ELR (cell line): ENCODE results near the gene ALG2.

ENCODE experiments used
- DNase-seq: peaks from one replicate; pipeline ENCODE4 v3.0.0-alpha.2; 2015; ENCODE audit warnings: low read depth

ALG2 gene, protein sequence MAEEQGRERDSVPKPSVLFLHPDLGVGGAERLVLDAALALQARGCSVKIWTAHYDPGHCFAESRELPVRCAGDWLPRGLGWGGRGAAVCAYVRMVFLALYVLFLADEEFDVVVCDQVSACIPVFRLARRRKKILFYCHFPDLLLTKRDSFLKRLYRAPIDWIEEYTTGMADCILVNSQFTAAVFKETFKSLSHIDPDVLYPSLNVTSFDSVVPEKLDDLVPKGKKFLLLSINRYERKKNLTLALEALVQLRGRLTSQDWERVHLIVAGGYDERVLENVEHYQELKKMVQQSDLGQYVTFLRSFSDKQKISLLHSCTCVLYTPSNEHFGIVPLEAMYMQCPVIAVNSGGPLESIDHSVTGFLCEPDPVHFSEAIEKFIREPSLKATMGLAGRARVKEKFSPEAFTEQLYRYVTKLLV

DNA sequence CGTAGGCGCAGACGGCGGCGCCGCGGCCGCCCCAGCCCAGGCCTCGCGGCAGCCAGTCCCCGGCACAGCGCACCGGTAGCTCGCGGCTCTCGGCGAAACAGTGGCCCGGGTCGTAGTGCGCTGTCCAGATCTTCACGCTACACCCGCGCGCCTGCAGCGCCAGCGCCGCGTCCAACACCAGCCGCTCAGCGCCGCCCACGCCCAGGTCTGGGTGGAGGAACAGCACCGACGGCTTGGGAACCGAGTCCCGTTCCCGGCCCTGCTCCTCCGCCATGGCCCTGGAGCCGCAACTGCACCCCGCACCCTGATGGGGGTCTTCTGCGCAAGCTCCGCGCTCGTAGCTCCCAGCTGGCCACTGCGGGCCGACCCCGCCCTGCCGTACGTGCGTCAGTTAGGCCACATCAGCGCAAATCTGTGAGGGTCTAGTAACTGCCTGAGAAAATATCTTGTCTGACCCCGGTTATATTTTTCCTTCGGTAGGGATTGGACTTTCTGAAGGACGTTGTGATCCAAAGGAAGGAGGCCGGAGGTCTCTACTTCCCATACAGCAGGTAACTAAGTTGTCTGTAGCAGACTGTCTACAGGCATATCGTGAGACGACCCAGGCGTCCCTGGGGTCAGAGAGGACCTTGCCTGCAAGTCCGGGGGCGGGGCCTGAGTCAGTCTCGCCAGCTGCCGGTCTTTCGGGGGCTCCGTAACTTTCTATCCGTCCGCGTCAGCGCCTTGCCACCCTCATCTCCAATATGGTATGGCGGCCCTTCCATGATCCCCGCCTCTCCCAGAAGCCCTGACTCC is at the start of gene ALG2, which contains the start of gene SEC61B:
TSS of gene ALG2 (minus strand) at position 322 of the 795 bp plus-strand sequence. CDS start at position 274, 48 bp downstream.
TSS of gene SEC61B (plus strand) at position 662 of the 795 bp plus-strand sequence. CDS start at position 744, 82 bp downstream.
- DNase-seq: peak; percentile 97

DNA sequence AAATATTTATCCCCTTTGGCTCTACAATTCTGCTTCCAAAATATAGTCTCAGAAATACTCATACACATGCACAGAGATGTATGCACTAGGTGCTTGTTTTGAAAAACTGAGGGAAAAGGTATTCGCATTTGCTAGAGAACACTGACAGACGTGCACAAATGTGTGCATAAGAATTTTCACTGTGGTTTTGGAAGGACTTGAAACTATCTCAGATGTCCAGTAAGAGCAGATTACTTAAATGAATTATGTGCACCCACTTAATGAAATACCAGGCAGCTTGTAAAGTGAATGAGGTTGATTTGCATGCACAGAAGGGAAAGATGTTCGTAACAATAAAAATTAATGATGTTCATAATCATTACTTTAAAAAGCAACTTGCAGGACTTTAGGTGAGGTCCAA is 48.7 kb upstream of the ALG2 start:
- DNase-seq: no peak

DNA sequence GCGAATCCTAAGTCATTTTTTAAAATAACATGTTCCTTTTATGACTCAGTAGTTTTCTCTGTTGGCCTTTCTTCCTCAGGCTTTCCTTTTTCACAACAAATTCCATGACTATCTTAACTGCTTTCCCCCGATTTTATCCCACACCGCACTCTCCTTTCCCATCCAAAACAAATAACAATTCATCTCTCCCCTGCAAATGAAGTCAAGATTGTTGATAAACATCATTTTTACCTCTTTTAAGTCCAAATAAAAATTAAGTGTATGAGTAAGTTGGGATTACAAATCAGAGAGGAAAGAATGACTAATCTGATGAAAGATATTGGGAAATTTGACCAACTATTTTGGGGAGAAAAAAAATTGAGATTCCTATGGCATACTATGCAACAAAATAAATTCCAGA is 47.7 kb upstream of the ALG2 start:
- peak; percentile 57 for DNase-seq

DNA sequence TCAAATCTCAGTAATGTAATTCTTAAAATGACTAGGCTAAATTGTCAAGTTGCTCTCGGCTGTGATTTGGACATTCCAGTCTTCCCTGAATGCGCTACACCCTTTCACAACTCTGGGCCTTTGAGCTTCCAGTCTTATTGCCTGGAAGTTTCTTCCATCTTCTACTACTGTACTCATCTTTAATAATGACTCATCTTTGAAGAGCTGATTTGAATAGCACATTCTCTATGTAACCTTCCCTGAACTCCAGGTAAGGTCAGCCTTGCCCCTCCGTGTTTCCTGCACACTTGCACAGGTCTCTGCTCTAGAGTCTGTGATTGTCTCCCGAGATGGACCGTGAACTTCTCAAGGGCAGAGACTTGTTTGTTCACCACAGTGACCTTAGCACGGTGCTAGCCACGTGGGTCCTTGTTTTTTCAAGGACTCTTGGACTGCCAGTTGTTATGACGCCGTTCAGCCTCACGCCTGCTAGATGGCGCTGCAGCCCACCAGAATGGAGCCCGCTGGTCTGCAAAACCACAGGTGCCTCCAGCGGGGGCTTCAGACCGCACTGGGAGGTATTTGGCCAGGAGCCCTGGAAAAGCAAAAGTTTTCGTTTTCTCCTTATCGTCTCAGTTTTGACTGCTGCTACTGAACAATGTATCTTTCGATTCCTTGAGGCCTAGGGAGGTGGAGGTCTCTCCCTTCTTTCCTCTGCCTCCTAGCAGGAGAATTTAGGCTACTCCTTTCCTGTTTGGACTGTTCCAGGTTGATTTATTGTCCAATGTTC is 44.7 kb upstream of the ALG2 start:
- peak; percentile 73 for DNase-seq

DNA sequence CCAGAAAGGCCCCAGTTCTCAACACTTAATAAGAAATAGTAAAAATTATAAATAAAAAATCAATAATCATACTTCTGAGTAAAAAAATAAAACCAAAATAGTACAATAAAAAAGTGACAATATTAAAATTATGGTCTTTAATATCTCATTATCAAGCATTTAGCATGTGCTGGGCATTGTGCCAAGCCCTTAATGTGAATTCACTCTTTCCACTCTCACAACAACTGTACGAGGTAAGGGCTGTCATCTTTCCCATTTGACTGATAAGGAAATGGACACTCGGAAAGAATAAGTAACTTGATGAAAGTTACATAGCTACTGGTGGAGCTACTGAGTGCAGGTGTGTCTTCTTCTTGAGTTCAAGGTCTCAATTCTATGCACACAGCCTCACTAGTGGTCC is 43.9 kb upstream of the ALG2 start:
- DNase-seq: no peak

DNA sequence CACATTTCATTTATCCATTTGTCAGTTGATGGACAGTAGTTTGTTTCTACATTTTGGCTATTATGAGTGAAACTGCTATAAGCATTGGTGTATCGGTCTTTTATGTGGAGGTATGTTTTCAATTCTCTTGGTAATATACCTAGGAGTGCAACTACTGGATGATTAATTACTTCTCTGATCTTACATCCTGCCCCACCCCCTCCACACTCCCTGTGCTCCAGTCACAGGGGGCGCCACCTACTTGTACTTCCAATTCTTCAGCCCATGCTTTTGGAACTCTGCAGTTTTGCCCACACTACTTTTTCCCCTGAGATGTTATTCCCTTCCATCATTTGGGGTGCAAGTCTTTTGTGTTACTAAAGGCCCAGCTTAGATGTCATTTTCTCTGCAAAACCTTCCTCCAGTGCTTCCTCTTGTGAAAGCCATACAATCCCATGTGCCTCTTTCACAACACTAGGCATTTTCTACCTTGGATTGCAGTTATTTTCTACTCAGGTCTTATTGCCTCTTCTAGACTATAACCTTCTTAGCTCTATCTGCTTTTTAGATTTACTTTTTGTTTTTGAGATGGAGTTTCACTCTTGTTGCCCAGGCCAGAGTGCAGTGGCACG is 42.4 kb upstream of the ALG2 start:
- DNase-seq: peak; percentile 58

DNA sequence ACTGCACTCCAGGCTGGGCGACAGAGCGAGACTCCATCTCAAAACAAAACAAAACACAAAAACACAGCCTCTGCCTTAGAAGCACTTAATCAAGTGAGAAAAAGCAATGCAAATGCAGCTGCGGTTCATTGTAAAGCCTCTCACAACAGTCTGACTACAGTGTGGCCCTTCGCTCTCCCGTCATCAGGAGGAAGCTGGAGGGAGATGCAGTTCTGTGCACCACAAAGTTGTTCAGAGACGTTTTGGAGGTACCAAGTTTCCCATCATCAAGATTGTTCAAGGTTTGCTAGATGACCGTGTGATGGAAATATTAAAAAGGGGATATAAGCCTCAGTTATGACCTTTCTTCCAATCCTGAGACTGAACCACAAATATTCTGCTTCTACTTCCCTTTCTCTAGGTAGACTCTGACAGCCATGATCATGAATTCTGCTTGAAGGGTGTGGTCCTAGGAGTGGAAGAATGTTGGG is 41.2 kb upstream of the ALG2 start:
- no peak for DNase-seq

DNA sequence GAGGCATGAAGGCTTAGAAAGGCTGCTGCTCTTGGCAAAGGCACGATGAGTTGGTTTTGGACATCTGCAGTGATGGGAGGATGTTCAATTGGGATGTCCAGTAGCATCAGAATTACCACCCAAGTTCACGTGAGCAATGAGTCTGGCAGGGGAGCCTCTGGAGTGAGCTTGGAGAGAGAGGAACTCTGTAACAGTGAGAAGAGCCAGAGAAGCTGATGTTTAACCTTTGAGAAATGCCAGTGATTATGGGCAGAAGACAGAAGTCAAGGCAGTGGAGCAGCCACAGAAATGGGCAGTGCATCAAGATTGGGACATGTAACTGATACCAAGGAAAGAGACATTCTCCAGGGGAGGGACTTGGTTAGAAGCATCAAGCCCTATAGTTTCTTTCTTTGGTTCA is 40.2 kb upstream of the ALG2 start:
- no peak for DNase-seq

DNA sequence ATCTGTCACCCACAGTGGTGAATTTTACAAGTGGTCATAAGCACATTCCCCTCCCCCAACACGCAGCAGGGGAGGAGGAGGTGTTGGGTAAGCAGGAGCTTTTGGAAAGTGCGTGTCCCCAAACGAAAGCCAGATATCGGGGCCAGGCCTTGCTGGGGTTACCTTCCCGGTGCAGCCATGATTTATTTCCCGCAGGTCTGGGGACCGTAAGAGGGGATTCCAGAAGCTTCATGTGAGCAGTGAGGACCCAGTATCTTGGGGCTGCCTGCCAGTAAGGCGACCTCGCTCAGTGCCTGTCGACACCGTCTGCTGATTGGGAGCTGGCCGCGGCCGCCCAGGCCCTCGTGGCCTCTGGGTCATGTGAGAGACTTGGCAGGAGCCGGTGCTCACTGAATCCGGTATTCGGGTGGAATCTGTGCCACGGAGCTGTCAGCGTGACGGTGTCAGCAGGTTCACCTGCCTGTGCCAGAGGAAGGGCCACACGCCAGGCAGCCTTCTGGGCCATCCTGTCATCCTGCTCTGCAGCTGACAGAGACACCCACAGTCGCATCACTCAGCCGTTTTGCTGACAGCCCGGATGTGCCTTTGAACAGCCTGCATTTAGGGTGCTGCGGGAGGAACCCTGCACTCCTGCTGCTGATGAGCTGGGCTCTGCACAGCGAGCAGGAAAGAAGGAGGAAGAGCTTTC is 37.6 kb upstream of the ALG2 start:
- peak; percentile 23 for DNase-seq

DNA sequence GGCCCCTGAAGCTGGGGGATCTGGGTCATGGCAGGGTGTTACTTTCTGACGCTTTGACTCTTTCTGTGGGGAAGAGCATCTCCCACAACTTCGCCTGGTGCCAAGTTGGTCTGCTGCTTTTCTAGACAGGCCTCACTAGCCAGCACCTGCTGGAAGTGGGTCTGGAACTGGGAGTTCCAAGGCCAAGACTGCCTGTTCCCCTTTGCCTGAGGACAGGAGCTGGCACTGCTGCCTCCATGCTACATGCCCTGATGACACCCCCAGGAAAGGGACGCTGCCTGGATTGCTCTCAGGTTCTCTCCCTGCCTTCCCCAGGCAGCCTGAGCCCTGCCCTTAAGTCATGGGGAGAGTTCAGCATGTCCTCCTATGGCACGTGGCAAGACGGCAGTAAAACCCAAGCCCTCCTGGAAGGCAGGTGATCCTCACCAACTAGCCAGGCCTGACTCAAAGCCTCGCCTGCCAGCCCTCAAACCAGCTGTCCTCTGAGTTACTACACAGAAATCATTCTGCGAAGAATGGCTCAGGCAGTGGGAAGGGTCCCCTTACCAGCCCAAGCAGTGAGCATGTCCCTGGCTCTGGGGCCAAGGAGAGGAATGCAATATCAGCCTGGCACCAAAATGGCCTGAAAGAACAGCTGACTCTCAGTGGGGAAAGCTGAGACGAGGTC is 36.1 kb upstream of the ALG2 start:
- no peak for DNase-seq

DNA sequence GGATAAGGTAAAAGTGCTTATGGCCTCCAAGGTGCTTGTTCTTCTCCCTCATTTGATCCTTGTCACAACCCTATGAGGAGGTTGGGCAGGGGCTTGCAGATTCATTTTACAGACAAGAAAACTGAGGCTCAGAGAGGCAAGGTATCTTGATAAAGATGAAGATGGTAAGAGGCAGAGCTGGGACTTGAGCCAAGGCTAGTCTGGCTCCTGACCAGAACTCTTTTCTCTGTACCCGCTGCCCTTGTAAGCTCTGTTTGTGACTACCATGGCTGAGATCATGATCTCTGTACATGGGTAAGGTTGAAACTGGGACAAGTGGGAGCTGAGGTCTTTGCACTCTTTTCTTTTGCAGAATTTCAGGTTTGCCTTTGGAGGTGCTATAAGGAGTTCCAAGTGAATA is 33.9 kb upstream of the ALG2 start:
- no peak for DNase-seq

DNA sequence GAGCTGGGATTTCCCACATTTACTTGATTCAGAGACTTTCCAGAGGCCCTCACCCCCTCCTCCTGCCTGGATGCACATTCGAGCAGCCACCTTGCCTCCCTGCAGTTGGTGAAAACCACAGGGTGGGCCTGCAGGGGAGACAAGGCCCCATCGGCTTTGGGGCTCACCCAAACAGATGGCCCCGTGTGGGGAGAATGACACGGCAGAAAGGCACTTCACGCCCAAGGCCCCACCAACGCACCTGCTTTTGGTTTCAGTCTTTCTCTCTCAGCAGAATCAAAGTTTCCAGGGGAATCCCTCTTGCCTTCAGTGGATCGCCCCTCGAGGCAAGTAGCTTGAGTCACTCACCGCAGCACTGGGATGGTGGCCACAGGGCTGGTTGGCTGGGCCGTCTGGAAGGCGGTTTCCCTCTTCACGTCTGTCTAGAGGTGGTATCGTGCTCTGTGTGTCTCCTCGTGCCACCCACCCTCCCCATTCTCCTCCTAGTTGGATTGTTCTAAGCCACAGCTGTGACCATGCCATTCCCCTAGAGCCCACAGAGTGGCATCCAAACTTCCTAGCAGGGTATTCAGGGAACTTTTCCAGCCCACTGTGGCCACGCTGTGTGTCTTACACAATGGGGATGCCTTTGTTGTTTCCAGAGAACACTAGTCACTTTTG is 32.2 kb upstream of the ALG2 start:
- DNase-seq: peak; percentile 63

DNA sequence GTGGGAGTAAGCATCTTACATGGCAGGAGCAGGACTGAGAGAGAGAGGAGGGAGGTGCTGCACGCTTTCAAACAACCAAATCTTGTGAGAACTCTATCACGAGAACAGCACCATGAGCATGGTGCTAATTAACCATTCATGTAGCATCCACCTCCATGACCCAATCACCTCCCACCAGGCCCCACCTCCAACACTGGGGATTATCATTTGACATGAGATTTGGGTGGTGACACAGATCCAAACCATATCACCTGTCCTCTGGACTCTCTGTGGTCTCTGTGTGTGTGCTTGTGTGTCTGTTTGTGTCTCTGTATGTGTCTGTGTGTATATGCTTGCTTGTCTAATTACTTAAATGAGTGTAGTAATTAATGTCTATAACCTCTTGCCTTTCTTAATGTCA is 31.4 kb upstream of the ALG2 start:
- no peak for DNase-seq

DNA sequence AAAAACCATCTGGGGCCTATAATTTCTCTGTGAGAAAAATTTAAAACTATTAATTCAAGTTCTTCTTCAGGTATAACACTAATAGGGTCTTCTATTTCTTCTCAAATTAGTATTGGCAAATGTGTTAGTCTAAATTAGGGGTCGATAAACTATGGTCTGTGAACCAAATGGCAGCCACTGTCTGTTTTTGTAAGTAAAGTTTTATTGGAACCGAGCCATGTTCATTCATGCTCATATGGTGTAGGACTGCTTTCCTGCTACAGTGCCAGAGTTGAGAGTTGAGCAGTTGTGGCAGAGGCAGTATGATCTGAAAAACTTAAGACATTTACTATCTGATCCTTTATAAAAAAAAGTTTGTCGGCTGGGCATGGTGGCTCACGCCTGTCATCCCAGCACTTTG is 29.4 kb upstream of the ALG2 start:
- DNase-seq: no peak

DNA sequence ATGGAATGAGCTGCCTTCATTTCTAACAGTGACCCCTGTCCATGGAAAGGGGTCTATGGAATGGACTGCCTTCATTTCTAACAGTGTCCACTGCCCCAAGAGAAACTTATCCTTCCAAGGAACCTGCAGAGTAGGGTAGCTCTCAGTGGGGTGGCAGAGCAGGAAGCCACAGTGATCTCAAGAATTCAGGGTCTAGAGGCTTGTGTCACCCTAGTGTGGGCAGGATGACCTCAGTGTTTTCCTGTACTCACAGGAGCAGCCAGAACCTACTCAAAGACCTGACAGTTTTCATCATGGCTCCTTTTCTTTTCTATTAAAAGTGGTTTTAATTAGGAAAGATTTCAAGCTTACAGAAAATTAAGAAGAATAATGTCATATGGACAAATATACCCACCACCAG is 27.9 kb upstream of the ALG2 start:
- DNase-seq: peak; percentile 32

DNA sequence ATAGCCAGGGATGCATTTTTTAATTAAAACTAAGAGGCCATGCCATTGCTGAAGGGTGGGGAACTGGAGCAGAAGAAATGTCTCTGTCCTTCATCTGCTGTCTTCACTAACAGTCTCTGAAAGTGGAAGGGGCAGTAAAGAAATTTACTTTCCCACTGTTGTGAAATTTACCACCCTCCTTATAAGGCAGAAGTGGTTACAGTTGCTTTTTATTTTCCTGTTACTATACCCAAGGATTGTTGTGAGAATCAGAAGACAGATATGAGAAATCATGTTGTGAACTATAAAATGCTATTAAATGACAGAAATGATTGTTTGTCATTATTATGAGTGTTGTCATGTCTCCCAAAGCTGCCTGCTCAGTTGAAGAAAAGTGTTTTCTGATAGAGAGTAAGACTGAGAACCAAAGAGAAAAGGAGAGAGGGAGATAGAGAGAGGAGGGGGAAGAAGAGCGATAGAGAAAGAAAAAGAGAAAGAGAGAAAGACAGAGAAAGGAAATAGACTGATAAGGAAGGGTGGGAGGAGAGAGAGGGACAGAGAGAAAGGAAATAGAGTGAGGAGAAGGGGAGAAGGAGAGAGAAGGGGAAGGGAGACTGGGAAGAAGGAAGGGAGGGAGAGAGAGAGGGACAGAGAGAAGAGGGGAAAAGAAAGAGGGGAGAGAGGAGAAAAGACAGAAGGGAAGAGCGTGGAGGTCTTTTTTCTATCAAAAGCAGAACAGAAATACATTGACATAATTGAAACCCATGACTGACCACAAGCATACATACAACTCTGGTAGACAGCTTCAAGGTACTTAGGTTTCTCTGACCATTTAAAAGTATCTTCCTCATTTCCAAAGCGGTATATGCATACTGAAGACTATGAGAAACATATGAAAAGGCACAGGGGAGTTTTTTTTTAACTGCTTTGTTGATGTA is 22.9 kb upstream of the ALG2 start:
- DNase-seq: no peak

DNA sequence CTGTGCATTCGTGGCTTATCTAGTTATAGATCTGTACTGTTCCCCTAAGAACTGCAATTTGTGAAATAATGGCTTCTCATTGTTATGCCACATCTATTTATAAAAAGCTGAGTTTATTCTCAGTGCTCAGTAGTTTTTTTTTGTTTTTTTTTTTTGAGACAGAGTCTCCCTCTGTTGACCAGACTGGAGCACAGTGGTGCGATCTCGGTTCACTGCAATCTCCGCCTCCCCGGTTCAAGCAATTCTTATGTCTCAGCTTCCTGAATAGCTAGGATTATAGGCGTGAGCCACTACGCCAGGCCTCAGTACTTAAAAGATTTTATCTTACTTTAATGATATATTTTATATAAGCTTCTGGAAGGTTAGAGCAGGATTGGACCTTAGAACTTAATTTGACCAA is 19.4 kb upstream of the ALG2 start:
- DNase-seq: no peak

DNA sequence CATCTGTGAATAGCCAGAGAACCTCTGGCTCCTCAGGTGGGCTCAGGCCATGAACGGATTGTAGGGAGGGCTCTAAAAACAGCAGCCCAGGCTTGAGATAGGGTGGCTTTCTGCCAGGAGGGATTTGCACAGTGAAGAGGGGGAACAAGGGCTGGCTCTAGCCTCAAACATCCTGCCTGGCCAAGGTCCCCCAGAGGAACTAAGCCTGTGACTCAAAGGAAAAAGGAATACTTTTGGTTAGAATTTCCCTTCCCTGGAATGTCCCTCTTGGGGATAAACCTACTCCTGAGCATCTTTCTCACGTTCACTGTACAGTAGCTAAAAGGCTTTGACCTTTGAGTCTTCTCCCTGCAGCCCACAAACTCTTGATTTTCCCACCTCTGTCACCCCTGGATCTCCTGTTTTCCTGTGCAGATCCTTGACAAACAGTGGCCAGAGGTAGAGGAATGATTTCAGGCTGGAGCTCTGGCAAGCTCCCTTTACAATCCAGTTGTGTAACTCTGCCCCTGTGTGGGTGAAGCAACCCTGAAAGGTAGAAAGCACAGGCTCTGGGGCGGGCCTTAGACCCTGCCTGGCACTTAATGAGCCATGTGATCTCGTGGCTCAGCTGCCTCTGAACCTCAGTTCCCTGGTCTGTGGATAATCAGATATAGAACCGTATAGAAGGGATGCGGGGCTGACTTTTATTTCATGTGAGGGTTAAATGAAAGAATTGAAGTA is 17.8 kb upstream of the ALG2 start:
- DNase-seq: peak; percentile 61
